Stimulated activated CD8-positive, alpha-beta memory T cell treated with anti-CD3 and anti-CD28 coated beads, Interleukin-7, amount 100 ng/mL, for 48 hours (primary cell): ENCODE data around the gene DYNLT2.
A peak's percentile ranks its signal among the peaks of the same experiment; 100 is the strongest.
"Not testable (repeated sequence)": the region's sequence is repeated elsewhere in the genome, so short reads cannot be mapped to it uniquely, and the experiment has no call there.

ENCODE experiments used
- DNase-seq, 2 donors: peaks; one replicate each; pipeline ENCODE4 v3.0.0-alpha.2; 2020; ENCODE audit warnings: low read depth in 1 of 2; ENCODE audit errors: extremely low read depth in 1 of 2

DYNLT2 gene

GRCh38 chr6:169701954-169702839 lies 49.2 kb downstream of the DYNLT2 start, which contains the start of the genes C6orf120 and WDR27:
TSS of gene C6orf120 (plus strand) at chr6:169702126. CDS start at chr6:169702460, 334 bp downstream.
TSS of gene WDR27 (minus strand) at chr6:169702029. CDS start at chr6:169689005, 13,024 bp downstream.
- DNase-seq = peak; percentile 94 to 98

- DNase-seq = no peak
Measured at GRCh38 chr6:169701311-169701953, 49.9 kb downstream of the DYNLT2 start.

- no peak for DNase-seq
Measured at GRCh38 chr6:169700296-169700695, 51.1 kb downstream of the DYNLT2 start.

GRCh38 chr6:169697115-169697514 lies 54.3 kb downstream of the DYNLT2 start:
- not testable (repeated sequence) for DNase-seq

- no peak for DNase-seq
Measured at GRCh38 chr6:169695131-169695530, 56.2 kb downstream of the DYNLT2 start.

- no peak for DNase-seq
Measured at GRCh38 chr6:169692516-169692915, 58.9 kb downstream of the DYNLT2 start.

- no peak for DNase-seq
Measured at GRCh38 chr6:169691260-169691659, 60.1 kb downstream of the DYNLT2 start.
